Adrenal gland (tissue), 12 donors: ENCODE measurements around the gene STK38. TPM values are rescaled to one million over a fixed set of nuclear protein-coding genes. Genes with fewer than 3 reads are reported as not detected.

Experiments used
- DNase-seq, 7 donors: peaks; one replicate each; pipeline ENCODE4 v3.0.0-alpha.2; 2019 to 2020
- H3K27ac ChIP-seq, 5 donors: fragments of 200-600 bp; sonication (generic) in 4 of 5; 1 replicate in 3 of 5; 2 replicates in 2 of 5; pipeline versions ENCODE4 v1.5.1 to v1.8.0; 2016 to 2020; ENCODE audit warnings: mild to moderate bottlenecking in 1 of 5
- H3K27me3 ChIP-seq: fragments of 200-600 bp; 2 replicates; pipeline ENCODE4 v1.8.0; 2021
- H3K36me3 ChIP-seq, 2 donors: fragments of 200-600 bp; replicated peaks in 1 of 2; 1 replicate in 1 of 2; 2 replicates in 1 of 2; pipeline versions ENCODE4 v1.5.1 to v1.8.0; 2018 to 2022
- H3K4me1 ChIP-seq, 2 donors: fragments of 200-600 bp; replicated peaks in 1 of 2; 1 replicate in 1 of 2; 2 replicates in 1 of 2; pipeline versions ENCODE4 v1.5.1 to v1.8.0; 2018 to 2021
- H3K4me3 ChIP-seq, 4 donors: fragments of 200-600 bp; sonication (generic) in 3 of 4; one replicate each; pipeline ENCODE4 v1.5.1; 2016 to 2018
- H3K9me3 ChIP-seq, 3 donors: fragments of 200-600 bp; sonication (generic) in 1 of 3; replicated peaks in 1 of 3; 1 replicate in 2 of 3; 2 replicates in 1 of 3; pipeline versions ENCODE4 v1.5.1 to v1.8.0; 2016 to 2021
- CTCF ChIP-seq, 6 experiments: fragments of 450-650 bp in 4 of 6; fragments of 200-600 bp in 2 of 6; sonication (generic) in 1 of 6; IDR thresholded peaks; 1 replicate in 5 of 6; 2 replicates in 1 of 6; pipeline versions ENCODE4 v1.5.1 to v1.8.0; 2016 to 2021; ENCODE audit warnings: antibody characterized with exemption in 6 of 6, mild to moderate bottlenecking in 2 of 6, moderate library complexity in 1 of 6
- POLR2A ChIP-seq, 2 donors: fragments of 450-650 bp; IDR thresholded peaks; one replicate each; pipeline ENCODE4 v1.6.1; 2017; ENCODE audit warnings: antibody characterized with exemption in 2 of 2, mild to moderate bottlenecking in 2 of 2, moderate library complexity in 1 of 2
- WGBS, 4 donors: extraction: QIAGEN DNeasy Blood & Tissue Kit in 2 of 4; methylation state at CpG; one replicate each; pipeline versions ENCODE4 v1.1.5 to v1.1.7; 2013 to 2017; 5-methylcytosine and 5-hydroxymethylcytosine counted together
- intact Hi-C, 2 donors: fragments of 100-400 bp; cut with DNase I; formaldehyde crosslinking; loops; one replicate each; pipeline versions ENCODE4 v1.14.1 to v1.15.0; 2022 to 2023
- polyA plus RNA-seq, 3 donors: library from polyadenylated mRNA; stranded (reverse); fragments of 200-250 nt in 2 of 3; fragments of 350-450 nt in 1 of 3; fragmentation: Illumina TruSeq in 1 of 3; extraction: RNeasy Lipid Tissue Mini Kit (QIAGEN cat#74804) in 1 of 3; gene quantifications; one replicate each; pipeline ENCODE4 v1.2.3, GENCODE V29; 2013 to 2014
- total RNA-seq, 9 donors: library from RNA; depleted of rRNA in 4 of 9; stranded (reverse); fragments of >200 nt in 4 of 9; fragments of 120-200 nt in 1 of 9; fragmentation: NEBNext Ultra II Directional in 1 of 9; extraction: Animal tissue kit (Norgen Biotek cat#: 25700) in 1 of 9; gene quantifications; one replicate each; pipeline versions ENCODE4 v1.1.0 to v1.2.4, GENCODE V29; 2013 to 2023
- donor health status: healthy with polysubstance abuse.
- donor health status: Bipolar disorder and iron deficiency.
- donor health status: DM: yes; HTN: yes; CAD: no.
- donor health status: DM: no; HTN: no; CAD: no.
- donor health status: DM: no; HTN: no; CAD: no.
- donor health status: DM: yes; HTN: yes; CAD: no.

Gene STK38
- total and polyA plus RNA-seq, 12 donors = 7.4 to 21.3 (median 13.2) TPM

GRCh38 chr6:36493319-36493718, 54.0 kb downstream of the STK38 start:
- peaks cover 0 to 22% of the 10 kb centered on the region in 2 donors for H3K36me3 ChIP-seq
- no peak for TF ChIP-seq CTCF (IDR thresholded peaks at IDR 0.05)
- TF ChIP-seq POLR2A (IDR thresholded peaks at IDR 0.05) = no peak
- intact Hi-C loops = no loop called here
- no peak overlapping the region for H3K4me3 ChIP-seq
- no peaks in the 10 kb centered on the region for H3K27me3 ChIP-seq
- peaks cover 0 to 8% of the 10 kb centered on the region in 2 donors for H3K4me1 ChIP-seq
- DNase-seq = no peak
- no peaks in the 10 kb centered on the region for H3K9me3 ChIP-seq
- 60 to 70% (median 66%) methylated on average over 6 of the region's 6 CpGs for WGBS, 4 donors
- H3K27ac ChIP-seq = no peak overlapping the region

GRCh38 chr6:36492621-36493020, 54.7 kb downstream of the STK38 start:
- Histone ChIP-seq H3K9me3 (no peaks in the 10 kb centered on the region), H3K27ac (no peak overlapping the region), H3K36me3 (peaks cover 0 to 22% of the 10 kb centered on the region in 2 donors), H3K4me3 (no peak overlapping the region), H3K4me1 (peaks cover 0 to 15% of the 10 kb centered on the region in 2 donors), H3K27me3 (no peaks in the 10 kb centered on the region)
- intact Hi-C loops = no loop called here
- WGBS, 4 donors = 70 to 86% (median 78%) methylated on average over 1 of the region's 1 CpG
- TF ChIP-seq CTCF (IDR thresholded peaks at IDR 0.05) = no peak
- TF ChIP-seq POLR2A (IDR thresholded peaks at IDR 0.05) = no peak
- no peak for DNase-seq

GRCh38 chr6:36492092-36492491, 55.2 kb downstream of the STK38 start:
- Histone ChIP-seq H3K36me3 (peaks cover 0 to 25% of the 10 kb centered on the region in 2 donors), H3K9me3 (no peaks in the 10 kb centered on the region), H3K4me3 (no peak overlapping the region), H3K27ac (no peak overlapping the region), H3K27me3 (no peaks in the 10 kb centered on the region), H3K4me1 (peaks cover 0 to 18% of the 10 kb centered on the region in 2 donors)
- 85 to 94% (median 92%) methylated on average over 4 of the region's 4 CpGs for WGBS, 4 donors
- peak in 2 of 7 donors; percentile 11 to 28 for DNase-seq
- intact Hi-C loops = no loop called here
- TF ChIP-seq POLR2A (IDR thresholded peaks at IDR 0.05) (no peak), CTCF (IDR thresholded peaks at IDR 0.05) (no peak)

- no peak overlapping the region for H3K4me3 ChIP-seq
- no peaks in the 10 kb centered on the region for H3K27me3 ChIP-seq
- H3K36me3 ChIP-seq = peaks cover 0 to 29% of the 10 kb centered on the region in 2 donors
- H3K27ac ChIP-seq = no peak overlapping the region
- intact Hi-C loops = no loop called here
- peaks cover 0 to 18% of the 10 kb centered on the region in 2 donors for H3K4me1 ChIP-seq
- DNase-seq = no peak
- TF ChIP-seq CTCF (IDR thresholded peaks at IDR 0.05) (no peak), POLR2A (IDR thresholded peaks at IDR 0.05) (no peak)
- WGBS, 4 donors = 82 to 92% (median 89%) methylated on average over 7 of the region's 7 CpGs
- H3K9me3 ChIP-seq = no peaks in the 10 kb centered on the region
Measured at GRCh38 chr6:36491378-36491965, 55.8 kb downstream of the STK38 start.
